ENCODE data around the gene ZNF512B.

The ZNF512B gene

GRCh38 chr20:63950701-63951397 lies 18.9 kb downstream of the ZNF512B start:
- TF ChIP-seq CTCF (IDR thresholded peaks at IDR 0.05; ENCODE audit: low read length, missing control alignments), result no peak
- no peak for DNase-seq (ENCODE audit: low read depth)
- H3K4me3 ChIP-seq (replicated peaks; ENCODE audit: low read depth, low read length), result no peak overlapping the region

- no peak for TF ChIP-seq CTCF (IDR thresholded peaks at IDR 0.05; ENCODE audit: low read length, missing control alignments)
- H3K4me3 ChIP-seq (replicated peaks; ENCODE audit: low read depth, low read length), result no peak overlapping the region
- DNase-seq (ENCODE audit: low read depth), result no peak
Measured at GRCh38 chr20:63947638-63948456, 21.9 kb downstream of the ZNF512B start.

GRCh38 chr20:63946986-63947637 lies 22.6 kb downstream of the ZNF512B start:
- no peak for DNase-seq (ENCODE audit: low read depth)

GRCh38 chr20:63945921-63946920 lies 23.5 kb downstream of the ZNF512B start:
- no peak for TF ChIP-seq CTCF (IDR thresholded peaks at IDR 0.05; ENCODE audit: low read length, missing control alignments)
- DNase-seq (ENCODE audit: low read depth), result no peak
- H3K4me3 ChIP-seq (replicated peaks; ENCODE audit: low read depth, low read length), result no peak overlapping the region

More at GRCh38 chr20:63946986-63947637, 22.6 kb downstream of the ZNF512B start:
- no peak for TF ChIP-seq CTCF (IDR thresholded peaks at IDR 0.05; ENCODE audit: low read length, missing control alignments)
- H3K4me3 ChIP-seq (replicated peaks; ENCODE audit: low read depth, low read length), result no peak overlapping the region

GRCh38 chr20:63945031-63945658 lies 24.6 kb downstream of the ZNF512B start:
- DNase-seq (ENCODE audit: low read depth), result no peak
- H3K4me3 ChIP-seq (replicated peaks; ENCODE audit: low read depth, low read length), result no peak overlapping the region
- no peak for TF ChIP-seq CTCF (IDR thresholded peaks at IDR 0.05; ENCODE audit: low read length, missing control alignments)

Measured in fibroblast of pulmonary artery (primary cell).